CD4-positive, alpha-beta T cell treated with Interleukin-10 for 1 hour (primary cell): ENCODE measurements around the gene NUPR1.
"Not testable (repeated sequence)": the region's sequence is repeated elsewhere in the genome, so short reads cannot be mapped to it uniquely, and the experiment has no call there.

ENCODE experiments used
- DNase-seq: peaks from one replicate; pipeline ENCODE4 v3.0.0-alpha.2; 2020

Gene NUPR1

GRCh38 chr16:28497861-28498599 lies 40.7 kb downstream of the NUPR1 start:
- DNase-seq = no peak

DNA sequence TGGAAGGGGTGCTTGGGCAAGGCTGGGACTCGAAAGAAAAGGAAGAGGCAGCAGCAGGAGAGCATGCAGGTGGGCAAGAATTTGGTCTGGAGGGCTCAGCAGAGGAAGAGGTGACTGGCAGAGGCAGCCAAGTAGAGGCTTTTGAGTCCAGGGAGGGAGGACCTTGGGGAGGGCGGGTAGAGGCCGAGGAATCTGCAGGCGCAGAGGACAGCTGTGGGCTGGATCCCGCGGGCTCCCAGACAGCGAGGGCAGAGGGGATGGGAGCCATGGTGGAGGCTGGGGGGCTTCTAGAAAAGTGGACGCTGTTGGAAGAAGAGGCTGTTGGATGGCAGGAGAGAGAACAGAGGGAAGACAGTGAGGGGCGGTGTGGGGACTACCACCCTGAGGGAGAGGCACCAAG lies 41.4 kb downstream of the NUPR1 start:
- no peak for DNase-seq

DNA sequence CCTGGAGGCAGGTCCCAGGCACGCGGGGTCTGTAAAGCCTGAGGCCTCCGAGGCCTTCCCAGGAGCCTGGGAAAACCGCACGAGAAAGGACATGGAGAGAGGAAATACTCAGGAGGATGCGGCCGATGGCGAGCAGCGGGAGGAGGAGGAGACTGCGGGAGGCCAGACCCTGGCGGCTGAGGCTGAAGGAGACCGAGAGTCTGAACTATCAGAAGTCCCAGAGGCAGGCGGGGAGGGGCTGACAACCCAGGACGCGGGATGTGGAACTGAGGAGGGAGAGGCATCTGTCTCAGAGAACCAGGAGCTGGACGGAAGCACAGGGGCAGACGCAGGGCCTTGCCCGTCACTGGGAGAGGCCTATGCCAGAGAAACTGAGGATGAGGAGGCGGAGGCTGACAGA lies 41.9 kb downstream of the NUPR1 start:
- no peak for DNase-seq

DNA sequence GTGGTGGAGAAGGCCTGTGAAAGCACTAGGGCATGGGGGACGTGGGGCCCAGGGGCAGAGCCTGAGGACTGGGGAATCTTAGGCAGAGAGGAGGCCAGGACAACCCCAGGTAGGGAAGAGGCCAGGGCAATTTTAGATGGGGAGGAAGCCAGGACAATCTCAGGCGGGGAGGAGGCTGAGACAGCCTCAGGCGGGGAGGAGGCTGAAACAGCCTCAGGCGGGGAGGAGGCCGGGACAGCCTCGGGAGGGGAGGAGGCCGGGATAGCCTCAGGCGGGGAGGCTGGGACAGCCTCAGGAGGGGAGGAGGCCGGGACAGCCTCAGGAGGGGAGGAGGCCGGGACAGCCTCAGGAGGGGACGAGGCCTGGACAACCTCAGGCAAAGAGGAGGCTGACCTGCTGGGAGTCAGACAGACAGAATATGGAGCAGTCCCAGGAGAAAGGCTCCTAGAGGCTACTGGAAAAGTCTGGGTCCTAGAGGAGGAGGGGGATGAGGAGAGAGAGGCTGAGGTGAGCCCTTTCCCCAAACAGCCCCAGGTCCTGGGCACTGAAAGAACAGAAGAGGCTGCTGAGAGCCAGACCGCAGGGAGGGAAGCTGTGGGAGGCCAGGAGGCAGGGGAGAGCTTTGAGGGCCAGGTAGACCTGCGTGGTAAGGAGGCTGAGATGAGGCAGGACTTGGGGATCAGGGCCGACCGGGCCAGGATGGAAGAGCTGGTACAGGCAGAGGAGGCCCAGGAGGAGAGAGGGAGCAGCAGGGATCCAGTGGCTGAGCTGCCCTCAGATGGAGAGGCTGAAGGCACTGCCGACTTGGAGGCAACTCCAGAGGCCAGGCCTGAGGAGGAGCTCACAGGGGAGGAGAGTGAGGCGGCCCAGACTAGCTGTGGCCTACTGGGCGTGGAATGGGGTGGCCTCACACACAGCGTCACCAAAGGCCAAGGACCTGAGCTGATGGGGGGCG lies 42.7 kb downstream of the NUPR1 start:
- no peak for DNase-seq

- DNase-seq = no peak
Observed at GRCh38 chr16:28495098-28495793, 43.5 kb downstream of the NUPR1 start.

DNA sequence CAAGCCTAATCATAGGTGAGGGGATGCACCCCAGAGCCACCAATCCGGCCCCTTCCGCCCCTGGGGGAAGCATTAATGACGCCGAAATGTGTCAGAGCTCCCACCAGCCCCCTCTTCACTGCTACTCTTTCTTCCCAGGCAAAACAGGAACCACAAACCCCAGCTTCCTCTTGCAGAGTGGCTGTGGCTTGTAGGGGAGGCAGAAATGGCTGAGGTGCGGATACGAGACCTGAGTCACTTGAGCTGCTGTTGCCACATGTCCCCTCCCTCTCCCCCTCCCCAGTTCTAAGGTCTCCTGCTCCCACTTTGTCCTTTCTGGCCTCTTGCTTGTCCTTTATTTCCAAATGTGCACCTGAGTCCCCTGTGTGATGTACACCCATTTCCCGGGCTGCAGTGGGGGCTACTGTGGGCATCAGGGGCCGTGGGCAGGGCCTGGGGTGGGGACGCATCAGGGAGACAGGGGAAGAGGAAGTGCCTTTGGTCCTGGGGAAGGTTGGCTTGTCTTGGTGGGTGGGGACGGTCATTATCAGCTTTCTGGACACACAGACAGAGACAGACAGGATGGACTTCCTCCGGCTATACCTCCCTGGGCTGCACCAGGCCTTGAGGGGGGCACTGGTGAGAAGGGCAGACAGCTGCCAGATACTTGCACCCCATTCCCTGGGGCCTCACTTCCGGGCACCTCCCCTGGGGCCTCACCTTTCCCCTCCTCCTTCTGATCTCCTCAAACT lies 44.5 kb downstream of the NUPR1 start, which contains the start of gene APOBR:
APOBR (plus strand) TSS at position 523 of the 731 bp plus-strand sequence; CDS start at position 562, 39 bp downstream.
- DNase-seq = peak; percentile 92

DNA sequence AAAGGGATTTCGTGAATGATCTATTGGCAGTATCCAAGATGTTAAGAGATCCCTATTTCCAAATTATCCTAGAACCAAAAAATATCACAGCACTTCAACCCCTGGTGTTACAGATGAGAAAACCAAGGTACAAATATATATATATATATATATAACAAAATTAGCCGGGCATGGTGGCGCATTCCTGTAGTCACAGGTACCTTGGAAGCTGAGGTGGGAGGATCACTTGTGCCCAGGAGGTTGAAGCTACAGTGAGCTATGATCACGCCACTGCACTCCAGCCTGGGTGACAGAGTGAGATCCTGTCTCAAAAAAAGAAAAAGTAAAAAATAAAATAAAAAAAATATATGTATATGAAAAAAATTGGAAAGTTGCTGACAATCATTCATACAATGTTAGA lies 46.3 kb downstream of the NUPR1 start:
- DNase-seq = no peak

- DNase-seq = peak; percentile 91
Observed at GRCh38 chr16:28491970-28492474, 46.8 kb downstream of the NUPR1 start, which contains the start of gene CLN3. Gene CLN3, minus strand, starts transcription at chr16:28492074. Its CDS starts 315 bp downstream, at chr16:28491759.

DNA sequence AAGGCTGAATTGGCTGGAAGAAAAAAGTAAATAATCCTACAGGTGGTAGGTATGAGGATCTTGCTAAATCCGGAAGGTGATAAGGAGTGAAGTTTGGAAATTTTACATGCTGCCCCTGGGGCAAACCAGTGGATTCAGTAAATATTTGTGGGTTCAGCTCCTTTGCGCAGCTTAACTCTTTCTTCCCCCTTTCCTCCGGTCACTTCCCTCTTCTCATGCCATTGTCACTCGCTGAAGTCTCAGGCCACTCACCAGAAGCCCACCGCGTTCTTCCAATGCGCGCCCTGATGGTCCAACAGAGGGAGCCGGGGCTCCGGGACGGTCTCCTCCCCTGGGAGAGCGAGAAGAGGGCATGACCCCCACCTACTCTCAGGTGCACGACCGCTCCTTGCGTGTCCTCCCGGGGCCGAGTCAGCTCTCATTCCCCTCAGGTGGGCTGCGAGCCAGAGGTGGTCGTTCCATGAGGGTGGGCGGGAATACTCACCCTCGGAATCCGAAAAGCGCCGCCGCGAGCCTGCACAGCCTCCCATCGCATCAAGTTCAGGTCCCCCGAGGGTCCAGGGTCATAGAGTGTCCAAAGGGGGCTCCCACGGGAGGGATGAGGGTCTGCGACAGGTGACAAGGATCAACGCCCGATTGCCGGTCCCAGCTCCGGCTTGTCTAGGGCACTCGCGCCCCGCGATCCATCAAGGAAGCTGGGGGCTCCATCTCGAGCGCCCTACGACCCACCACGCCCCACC lies 47.4 kb downstream of the NUPR1 start:
- peak; percentile 19 for DNase-seq

DNA sequence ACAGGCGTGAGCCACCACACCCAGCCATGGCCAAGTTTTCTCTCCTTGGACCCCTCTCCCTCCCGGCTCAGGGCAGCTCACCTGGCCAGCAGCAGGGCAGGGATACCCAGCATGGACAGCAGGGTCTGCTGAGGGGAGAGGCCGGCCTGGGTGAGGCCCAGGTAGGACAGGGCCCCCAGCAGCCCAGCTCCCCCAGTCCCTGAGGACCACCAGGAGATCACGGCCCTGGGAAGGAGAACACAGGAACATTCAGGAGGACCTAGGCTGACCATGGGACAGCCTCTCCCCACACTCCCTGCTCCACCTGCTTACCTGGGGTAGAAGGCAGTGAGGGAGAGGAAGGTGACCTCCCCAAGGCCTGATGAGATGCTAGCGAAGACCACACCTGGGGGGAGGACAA lies 52.5 kb downstream of the NUPR1 start:
- no peak for DNase-seq

- DNase-seq = not testable (repeated sequence)
Observed at GRCh38 chr16:28483361-28483760, 55.4 kb downstream of the NUPR1 start.
